VCaP (cell line): ENCODE data around the gene MCTP2.

Source experiments
- H3K27ac ChIP-seq: fragments of 450-650 bp; 2 replicates; pipeline ENCODE4 v1.5.1; 2017
- CTCF ChIP-seq: fragments of 450-650 bp; conservative IDR thresholded peaks from 2 replicates; pipeline ENCODE4 v1.5.1; 2017; ENCODE audit warnings: mild to moderate bottlenecking, moderate library complexity

Gene MCTP2

GRCh38 chr15:94414916-94415315 is 183.6 kb downstream of the MCTP2 start:
- no peak for TF ChIP-seq CTCF
- H3K27ac ChIP-seq = no peak overlapping the region

- no peak for TF ChIP-seq CTCF
- no peak overlapping the region for H3K27ac ChIP-seq
Measured at GRCh38 chr15:94416267-94416666, 184.9 kb downstream of the MCTP2 start.

GRCh38 chr15:94416820-94417219 is 185.5 kb downstream of the MCTP2 start:
- no peak overlapping the region for H3K27ac ChIP-seq
- TF ChIP-seq CTCF = no peak

- no peak overlapping the region for H3K27ac ChIP-seq
- no peak for TF ChIP-seq CTCF
Measured at GRCh38 chr15:94417501-94418293, 186.3 kb downstream of the MCTP2 start.

GRCh38 chr15:94421706-94422105 is 190.3 kb downstream of the MCTP2 start:
- no peak overlapping the region for H3K27ac ChIP-seq

GRCh38 chr15:94432279-94432678 is 200.9 kb downstream of the MCTP2 start:
- TF ChIP-seq CTCF = no peak
- H3K27ac ChIP-seq = no peak overlapping the region

More at GRCh38 chr15:94421706-94422105, 190.3 kb downstream of the MCTP2 start:
- no peak for TF ChIP-seq CTCF

- no peak for TF ChIP-seq CTCF
- no peak overlapping the region for H3K27ac ChIP-seq
Measured at GRCh38 chr15:94439158-94439557, 207.8 kb downstream of the MCTP2 start.
